Ovary (tissue), 3 donors: ENCODE results near the gene MTAP.

Experiments used
- EP300 ChIP-seq: sonication (generic); formaldehyde crosslinking; IDR thresholded peaks from one replicate; pipeline ENCODE4 v1.6.1; 2017; ENCODE audit warnings: antibody characterized with exemption
- POLR2A ChIP-seq: fragments of 450-650 bp; IDR thresholded peaks from one replicate; pipeline ENCODE4 v1.6.1; 2017; ENCODE audit warnings: antibody characterized with exemption, mild to moderate bottlenecking, moderate library complexity
- TF ChIP-seq, protein P1 (sequence below), 3 donors: fragments of 450-650 bp in 2 of 3; fragments of 200-600 bp in 1 of 3; IDR thresholded peaks; one replicate each; pipeline versions ENCODE4 v1.5.1 to v1.8.0; 2016 to 2022; ENCODE audit warnings: antibody characterized with exemption in 3 of 3, mild to moderate bottlenecking in 1 of 3
- donor health status: DM: no; HTN: no; CAD: no.

DNA sequence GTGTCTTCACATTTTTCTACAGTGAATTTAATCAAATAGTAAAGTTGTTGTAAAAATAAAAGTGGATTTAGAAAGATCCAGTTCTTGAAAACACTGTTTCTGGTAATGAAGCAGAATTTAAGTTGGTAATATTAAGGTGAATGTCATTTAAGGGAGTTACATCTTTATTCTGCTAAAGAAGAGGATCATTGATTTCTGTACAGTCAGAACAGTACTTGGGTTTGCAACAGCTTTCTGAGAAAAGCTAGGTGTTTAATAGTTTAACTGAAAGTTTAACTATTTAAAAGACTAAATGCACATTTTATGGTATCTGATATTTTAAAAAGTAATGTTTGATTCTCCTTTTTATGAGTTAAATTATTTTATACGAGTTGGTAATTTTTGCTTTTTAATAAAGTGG, 60.4 kb downstream of the MTAP start:
- TF ChIP-seq, protein P1, sequence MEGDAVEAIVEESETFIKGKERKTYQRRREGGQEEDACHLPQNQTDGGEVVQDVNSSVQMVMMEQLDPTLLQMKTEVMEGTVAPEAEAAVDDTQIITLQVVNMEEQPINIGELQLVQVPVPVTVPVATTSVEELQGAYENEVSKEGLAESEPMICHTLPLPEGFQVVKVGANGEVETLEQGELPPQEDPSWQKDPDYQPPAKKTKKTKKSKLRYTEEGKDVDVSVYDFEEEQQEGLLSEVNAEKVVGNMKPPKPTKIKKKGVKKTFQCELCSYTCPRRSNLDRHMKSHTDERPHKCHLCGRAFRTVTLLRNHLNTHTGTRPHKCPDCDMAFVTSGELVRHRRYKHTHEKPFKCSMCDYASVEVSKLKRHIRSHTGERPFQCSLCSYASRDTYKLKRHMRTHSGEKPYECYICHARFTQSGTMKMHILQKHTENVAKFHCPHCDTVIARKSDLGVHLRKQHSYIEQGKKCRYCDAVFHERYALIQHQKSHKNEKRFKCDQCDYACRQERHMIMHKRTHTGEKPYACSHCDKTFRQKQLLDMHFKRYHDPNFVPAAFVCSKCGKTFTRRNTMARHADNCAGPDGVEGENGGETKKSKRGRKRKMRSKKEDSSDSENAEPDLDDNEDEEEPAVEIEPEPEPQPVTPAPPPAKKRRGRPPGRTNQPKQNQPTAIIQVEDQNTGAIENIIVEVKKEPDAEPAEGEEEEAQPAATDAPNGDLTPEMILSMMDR (IDR thresholded peaks at IDR 0.05), result no peak
- TF ChIP-seq EP300 (no peak), POLR2A (no peak)
